ENCODE measurements around the gene MT1X.

Gene MT1X

GRCh38 chr16:56634715-56635440, 47.4 kb upstream of the MT1X start:
- TF ChIP-seq EZH2 (IDR thresholded peaks at IDR 0.05; ENCODE audit: borderline replicate concordance, low read depth, low read length, severe bottlenecking) (no peak), CTCF (IDR thresholded peaks at IDR 0.05; ENCODE audit: borderline replicate concordance, extremely low read depth, low read length, poor library complexity, severe bottlenecking) (no peak)
- ATAC-seq (ENCODE audit: insufficient read depth, low read depth) (no peak), DNase-seq (no peak)
- Histone ChIP-seq H3K36me3 (ENCODE audit: insufficient read depth, low read length) (no peaks in the 10 kb centered on the region), H2AFZ (ENCODE audit: low read depth, low read length) (no peak overlapping the region), H3K9ac (ENCODE audit: low read depth, low read length) (no peak overlapping the region), H3K4me1 (ENCODE audit: insufficient read depth, low read length) (no peaks in the 10 kb centered on the region), H3K9me3 (ENCODE audit: insufficient read depth, low read length, severe bottlenecking) (no peaks in the 10 kb centered on the region), H3K79me2 (ENCODE audit: insufficient read depth, low read length) (no peaks in the 10 kb centered on the region), H3K27ac (ENCODE audit: low read length) (no peak overlapping the region), H3K27me3 (ENCODE audit: insufficient read depth, low read length, poor library complexity) (peaks cover 25% of the 10 kb centered on the region), H3K4me2 (ENCODE audit: insufficient read depth, low read length) (no peak overlapping the region), H4K20me1 (ENCODE audit: insufficient read depth, low read length) (no peaks in the 10 kb centered on the region), H3K4me3 (ENCODE audit: low read depth in 1 of 2, low read length in 2 of 2) (no peak overlapping the region)

- peaks cover 25% of the 10 kb centered on the region for H3K27me3 ChIP-seq (ENCODE audit: insufficient read depth, low read length, poor library complexity)
- H3K36me3 ChIP-seq (ENCODE audit: insufficient read depth, low read length): no peaks in the 10 kb centered on the region
- no peak overlapping the region for H3K27ac ChIP-seq (ENCODE audit: low read length)
- no peak overlapping the region for H2AFZ ChIP-seq (ENCODE audit: low read depth, low read length)
- H3K79me2 ChIP-seq (ENCODE audit: insufficient read depth, low read length): no peaks in the 10 kb centered on the region
- TF ChIP-seq CTCF (IDR thresholded peaks at IDR 0.05; ENCODE audit: borderline replicate concordance, extremely low read depth, low read length, poor library complexity, severe bottlenecking) (no peak), EZH2 (IDR thresholded peaks at IDR 0.05; ENCODE audit: borderline replicate concordance, low read depth, low read length, severe bottlenecking) (no peak)
- H3K9ac ChIP-seq (ENCODE audit: low read depth, low read length): no peak overlapping the region
- ATAC-seq (ENCODE audit: insufficient read depth, low read depth): no peak
- no peaks in the 10 kb centered on the region for H4K20me1 ChIP-seq (ENCODE audit: insufficient read depth, low read length)
- H3K4me1 ChIP-seq (ENCODE audit: insufficient read depth, low read length): no peaks in the 10 kb centered on the region
- H3K9me3 ChIP-seq (ENCODE audit: insufficient read depth, low read length, severe bottlenecking): no peaks in the 10 kb centered on the region
- no peak overlapping the region for H3K4me2 ChIP-seq (ENCODE audit: insufficient read depth, low read length)
- no peak overlapping the region for H3K4me3 ChIP-seq (ENCODE audit: low read depth in 1 of 2, low read length in 2 of 2)
- no peak for DNase-seq
Observed at GRCh38 chr16:56635441-56635967, 46.8 kb upstream of the MT1X start.

GRCh38 chr16:56636616-56637413, 45.5 kb upstream of the MT1X start:
- Histone ChIP-seq H3K27ac (ENCODE audit: low read length) (no peak overlapping the region), H3K4me1 (ENCODE audit: insufficient read depth, low read length) (no peaks in the 10 kb centered on the region), H3K79me2 (ENCODE audit: insufficient read depth, low read length) (no peaks in the 10 kb centered on the region), H3K4me2 (ENCODE audit: insufficient read depth, low read length) (no peak overlapping the region), H3K9me3 (ENCODE audit: insufficient read depth, low read length, severe bottlenecking) (no peaks in the 10 kb centered on the region), H3K9ac (ENCODE audit: low read depth, low read length) (no peak overlapping the region), H3K27me3 (ENCODE audit: insufficient read depth, low read length, poor library complexity) (peaks cover 33% of the 10 kb centered on the region), H3K4me3 (ENCODE audit: low read depth in 1 of 2, low read length in 2 of 2) (no peak overlapping the region), H2AFZ (ENCODE audit: low read depth, low read length) (no peak overlapping the region), H4K20me1 (ENCODE audit: insufficient read depth, low read length) (no peaks in the 10 kb centered on the region), H3K36me3 (ENCODE audit: insufficient read depth, low read length) (no peaks in the 10 kb centered on the region)
- TF ChIP-seq EZH2 (IDR thresholded peaks at IDR 0.05; ENCODE audit: borderline replicate concordance, low read depth, low read length, severe bottlenecking): no peak
- no peak for TF ChIP-seq CTCF (IDR thresholded peaks at IDR 0.05; ENCODE audit: borderline replicate concordance, extremely low read depth, low read length, poor library complexity, severe bottlenecking)
- DNase-seq: no peak
- ATAC-seq (ENCODE audit: insufficient read depth, low read depth): no peak
